ENCODE results near the gene PEX26.
"Not testable (repeated sequence)": the region's sequence is repeated elsewhere in the genome, so short reads cannot be mapped to it uniquely, and the experiment has no call there.

Gene PEX26

GRCh38 chr22:18034076-18034475, 43.7 kb upstream of the PEX26 start:
- H3K4me3 ChIP-seq (ENCODE audit: low read depth, low read length): no peak overlapping the region
- TF ChIP-seq CTCF (IDR thresholded peaks at IDR 0.05; ENCODE audit: borderline replicate concordance, insufficient read depth, low read depth, low read length): no peak

GRCh38 chr22:18035751-18036150, 42.0 kb upstream of the PEX26 start:
- TF ChIP-seq CTCF (IDR thresholded peaks at IDR 0.05; ENCODE audit: borderline replicate concordance, insufficient read depth, low read depth, low read length): no peak
- H3K4me3 ChIP-seq (ENCODE audit: low read depth, low read length): no peak overlapping the region

- not testable (repeated sequence) for H3K4me3 ChIP-seq (ENCODE audit: low read depth, low read length)
Measured at GRCh38 chr22:18040898-18041297, 36.9 kb upstream of the PEX26 start.

DNA sequence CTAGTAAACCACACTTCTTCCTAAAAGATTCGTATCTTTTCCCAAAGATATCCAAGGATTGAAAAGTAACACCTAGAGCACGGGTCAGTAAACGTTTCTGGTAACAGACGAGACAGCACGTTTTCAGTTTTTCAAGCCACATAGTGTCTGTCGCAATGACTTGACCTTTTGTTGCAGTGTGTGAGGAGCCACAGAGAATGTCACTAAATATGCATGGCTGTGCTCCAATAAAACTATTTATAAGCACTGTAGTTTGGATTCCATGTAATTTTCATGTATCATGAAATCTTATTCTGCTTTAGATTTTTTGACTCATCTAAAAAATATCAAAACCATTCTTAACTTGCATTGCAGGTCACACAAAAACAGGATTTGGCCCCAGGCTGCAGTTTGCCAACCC, 35.1 kb upstream of the PEX26 start:
- no peak overlapping the region for H3K4me3 ChIP-seq (ENCODE audit: low read depth, low read length)
- TF ChIP-seq CTCF (IDR thresholded peaks at IDR 0.05; ENCODE audit: borderline replicate concordance, insufficient read depth, low read depth, low read length): no peak

GRCh38 chr22:18044548-18045271, 33.1 kb upstream of the PEX26 start:
- TF ChIP-seq CTCF (IDR thresholded peaks at IDR 0.05; ENCODE audit: borderline replicate concordance, insufficient read depth, low read depth, low read length): no peak
- no peak overlapping the region for H3K4me3 ChIP-seq (ENCODE audit: low read depth, low read length)

DNA sequence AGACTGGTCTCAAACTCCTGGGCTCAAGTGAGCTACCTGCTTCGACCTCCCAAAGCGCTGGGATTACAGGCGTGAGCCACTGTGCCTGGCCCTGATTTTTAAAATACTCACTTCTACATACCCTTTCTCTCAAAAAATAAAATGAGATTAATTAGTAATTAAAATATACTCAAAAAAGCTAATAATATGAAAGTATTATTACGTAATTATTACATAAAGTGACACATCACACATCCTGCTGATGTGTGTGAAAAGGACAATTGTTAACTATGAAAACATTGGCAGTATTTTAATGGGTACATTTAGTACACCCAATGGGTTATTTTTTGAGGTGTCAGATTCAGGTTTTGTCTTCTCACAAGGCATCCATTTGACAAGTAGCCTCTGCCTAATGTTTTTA, 32.0 kb upstream of the PEX26 start:
- TF ChIP-seq CTCF (IDR thresholded peaks at IDR 0.05; ENCODE audit: borderline replicate concordance, insufficient read depth, low read depth, low read length): no peak

GRCh38 chr22:18048041-18048440, 29.7 kb upstream of the PEX26 start:
- H3K4me3 ChIP-seq (ENCODE audit: low read depth, low read length): no peak overlapping the region
- no peak for TF ChIP-seq CTCF (IDR thresholded peaks at IDR 0.05; ENCODE audit: borderline replicate concordance, insufficient read depth, low read depth, low read length)

More for the DNA sequence above, 32.0 kb upstream of the PEX26 start:
- no peak overlapping the region for H3K4me3 ChIP-seq (ENCODE audit: low read depth, low read length)

Data from GM12875 (cell line).